Astrocyte of the spinal cord (primary cell): ENCODE results near the gene AP4S1.
"Not testable (repeated sequence)": the region's sequence is repeated elsewhere in the genome, so short reads cannot be mapped to it uniquely, and the experiment has no call there.

ENCODE experiments used
- DNase-seq: peaks from one replicate; pipeline ENCODE4 v3.0.0; 2011; ENCODE audit warnings: low read depth, low spot score
- H3K4me3 ChIP-seq: 2 replicates; pipeline ENCODE4 v1.5.1; 2011; ENCODE audit warnings: low read depth, mild to moderate bottlenecking, low read length, moderate library complexity
- CTCF ChIP-seq: IDR thresholded peaks from 2 replicates; pipeline ENCODE4 v1.5.1; 2012; ENCODE audit warnings: low read depth, mild to moderate bottlenecking, low read length, inconsistent platforms
- in situ Hi-C: cut with HindIII; loops from 2 replicates; pipeline ENCODE4 v1.10.0; 2017; ENCODE audit warnings: low sequenced_read_pairs

Gene AP4S1

GRCh38 chr14:31080484-31080883, 55.0 kb downstream of the AP4S1 start:
- in situ Hi-C loops: no loop called here
- no peak overlapping the region for H3K4me3 ChIP-seq
- no peak for DNase-seq
- no peak for TF ChIP-seq CTCF

GRCh38 chr14:31083781-31084180, 58.3 kb downstream of the AP4S1 start:
- in situ Hi-C loops: no loop called here
- no peak overlapping the region for H3K4me3 ChIP-seq
- TF ChIP-seq CTCF: no peak
- no peak for DNase-seq

- no peak for DNase-seq
- no peak overlapping the region for H3K4me3 ChIP-seq
- in situ Hi-C loops: no loop called here
- peak; percentile 12 for TF ChIP-seq CTCF
Measured at GRCh38 chr14:31084385-31084784, 58.9 kb downstream of the AP4S1 start.

- in situ Hi-C loops: no loop called here
- no peak for DNase-seq
- TF ChIP-seq CTCF: no peak
- no peak overlapping the region for H3K4me3 ChIP-seq
Measured at GRCh38 chr14:31085027-31085426, 59.6 kb downstream of the AP4S1 start.

GRCh38 chr14:31086466-31086865, 61.0 kb downstream of the AP4S1 start:
- H3K4me3 ChIP-seq, DNase-seq, in situ Hi-C loops: not testable (repeated sequence)

GRCh38 chr14:31090883-31091764, 65.7 kb downstream of the AP4S1 start:
- DNase-seq: peak; percentile 76

More at GRCh38 chr14:31090883-31091764, 65.7 kb downstream of the AP4S1 start:
- H3K4me3 ChIP-seq: no peak overlapping the region
- TF ChIP-seq CTCF: no peak
- in situ Hi-C loops: no loop called here
